ENCODE measurements around the gene ROBO4. TPM values are rescaled to one million over a fixed set of nuclear protein-coding genes. Genes with fewer than 3 reads are reported as not detected.

The ROBO4 gene
- total and polyA plus RNA-seq, 9 of the 15 experiments (the other 6 are each of a cell fraction or from before 2014, with no cell fraction given): not detected

GRCh38 chr11:124944565-124944964 lies 46.9 kb upstream of the ROBO4 start:
- Histone ChIP-seq H3K4me1 (replicated peaks in 1 of 2; ENCODE audit: control insufficient read depth in 2 of 2, insufficient read depth in 2 of 2, low read length in 2 of 2) (no peaks in the 10 kb centered on the region), H3K9me3 (replicated peaks; ENCODE audit: control insufficient read depth, insufficient read depth, low read depth, low read length) (no peaks in the 10 kb centered on the region), H3K79me2 (ENCODE audit: control insufficient read depth, insufficient read depth, low read length) (no peaks in the 10 kb centered on the region), H3K36me3 (ENCODE audit: control insufficient read depth, insufficient read depth, low read length) (no peaks in the 10 kb centered on the region), H3K4me2 (ENCODE audit: insufficient read depth, low read length) (no peak overlapping the region), H3K27me3 (ENCODE audit: control insufficient read depth in 2 of 2, insufficient read depth in 2 of 2, low read length in 2 of 2) (peaks cover 5 to 23% of the 10 kb centered on the region in 2 experiments; a peak in 3 of 5 replicates), H4K20me1 (replicated peaks; ENCODE audit: control insufficient read depth, insufficient read depth, low read length) (no peaks in the 10 kb centered on the region), H3K9ac (ENCODE audit: insufficient read depth in 1 of 2, low read depth in 2 of 2, low read length in 2 of 2) (no peak overlapping the region), H2AFZ (ENCODE audit: low read depth, low read length) (no peak overlapping the region), H3K4me3 (no peak overlapping the region), H3K9me1 (ENCODE audit: control insufficient read depth, insufficient read depth, low read length) (no peaks in the 10 kb centered on the region), H3K27ac (ENCODE audit: extremely low read depth, low read depth, low read length) (no peak overlapping the region)
- FAIRE-seq (no peak), DNase-seq (ENCODE audit: extremely low read depth in 1 of 4, low spot score in 3 of 4) (no peak), ATAC-seq (no peak)
- no TSS peak for BruUV-seq (replicated peaks)
- POLR2A ChIA-PET: interaction anchor here (1.5 kb wide), 1 partner anchor 8 kb away, joined by 3 read pairs; no protein-coding TSS in a partner anchor
- WGBS (ENCODE audit: insufficient coverage, low coverage, missing lambda C conversion rate): 0% methylated on average over 3 of the region's 3 CpGs
- intact Hi-C loops (cut with micrococcal nuclease) (no loop called here), in situ Hi-C loops (cut with MboI) (no loop called here)
- CTCF ChIA-PET (ENCODE audit: low intra/inter-chr PET ratio): no interaction called here
- TF ChIP-seq ATF4 (CRISPR knock-in tag; IDR thresholded peaks at IDR 0.05): no peak
- no peak for TF ChIP-seq RBM34 (IDR thresholded peaks at IDR 0.05; ENCODE audit: borderline replicate concordance, insufficient read depth, low read length)
- TF ChIP-seq ARID3B (CRISPR knock-in tag; IDR thresholded peaks at IDR 0.05; ENCODE audit: borderline replicate concordance): no peak
- no peak for TF ChIP-seq GTF3C2 (IDR thresholded peaks at IDR 0.05; ENCODE audit: borderline replicate concordance, extremely low read depth, insufficient read length)
- TF ChIP-seq TEAD4 (IDR thresholded peaks at IDR 0.05; ENCODE audit: low read length): no peak
- no peak for TF ChIP-seq TEAD4 (CRISPR knock-in tag; IDR thresholded peaks at IDR 0.05; ENCODE audit: borderline replicate concordance)
- TF ChIP-seq NKRF (IDR thresholded peaks at IDR 0.05; ENCODE audit: borderline replicate concordance): no peak
- TF ChIP-seq CEBPB (tag; IDR thresholded peaks at IDR 0.05): no peak
- no peak for TF ChIP-seq NFE2L1 (tag; IDR thresholded peaks at IDR 0.05; ENCODE audit: borderline replicate concordance, low read depth)
- no peak for TF ChIP-seq KDM4B (IDR thresholded peaks at IDR 0.05; ENCODE audit: borderline replicate concordance in 2 of 2, low read depth in 1 of 2)
- no peak for TF ChIP-seq BRF2 (IDR thresholded peaks at IDR 0.05; ENCODE audit: borderline replicate concordance, insufficient read depth, insufficient read length)

All from K562 (cell line).